TTC549 (cell line): Measurements from ENCODE around the gene E2F2.
A peak's percentile ranks its signal among the peaks of the same experiment; 100 is the strongest.
"Not testable (repeated sequence)": the region's sequence is repeated elsewhere in the genome, so short reads cannot be mapped to it uniquely, and the experiment has no call there.

Experiments
- FAIRE-seq: peaks from 2 replicates; lab custom pipeline; 2012; peaks lifted over from hg19 to GRCh38; lab: Jason Lieb, UNC

The E2F2 gene

DNA sequence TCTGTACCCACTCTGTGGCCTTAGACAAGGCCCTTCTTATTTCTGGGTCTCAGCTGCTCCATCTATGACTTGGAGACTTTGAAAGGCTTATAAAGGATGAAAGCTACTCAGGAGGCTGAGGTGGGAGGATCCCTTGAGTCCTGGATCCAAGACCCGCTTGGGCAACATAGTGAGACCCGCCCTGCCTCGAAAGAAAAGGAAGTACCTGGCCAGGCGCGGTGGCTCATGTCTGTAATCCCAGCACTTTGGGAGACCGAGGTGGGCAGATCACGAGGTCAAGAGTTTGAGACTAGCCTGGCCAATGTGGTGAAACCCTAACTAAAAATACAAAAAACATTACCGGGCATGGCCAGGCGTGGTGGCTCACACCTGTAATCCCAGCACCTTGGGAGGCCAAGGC, 14.8 kb upstream of the E2F2 start:
- no peak for FAIRE-seq

DNA sequence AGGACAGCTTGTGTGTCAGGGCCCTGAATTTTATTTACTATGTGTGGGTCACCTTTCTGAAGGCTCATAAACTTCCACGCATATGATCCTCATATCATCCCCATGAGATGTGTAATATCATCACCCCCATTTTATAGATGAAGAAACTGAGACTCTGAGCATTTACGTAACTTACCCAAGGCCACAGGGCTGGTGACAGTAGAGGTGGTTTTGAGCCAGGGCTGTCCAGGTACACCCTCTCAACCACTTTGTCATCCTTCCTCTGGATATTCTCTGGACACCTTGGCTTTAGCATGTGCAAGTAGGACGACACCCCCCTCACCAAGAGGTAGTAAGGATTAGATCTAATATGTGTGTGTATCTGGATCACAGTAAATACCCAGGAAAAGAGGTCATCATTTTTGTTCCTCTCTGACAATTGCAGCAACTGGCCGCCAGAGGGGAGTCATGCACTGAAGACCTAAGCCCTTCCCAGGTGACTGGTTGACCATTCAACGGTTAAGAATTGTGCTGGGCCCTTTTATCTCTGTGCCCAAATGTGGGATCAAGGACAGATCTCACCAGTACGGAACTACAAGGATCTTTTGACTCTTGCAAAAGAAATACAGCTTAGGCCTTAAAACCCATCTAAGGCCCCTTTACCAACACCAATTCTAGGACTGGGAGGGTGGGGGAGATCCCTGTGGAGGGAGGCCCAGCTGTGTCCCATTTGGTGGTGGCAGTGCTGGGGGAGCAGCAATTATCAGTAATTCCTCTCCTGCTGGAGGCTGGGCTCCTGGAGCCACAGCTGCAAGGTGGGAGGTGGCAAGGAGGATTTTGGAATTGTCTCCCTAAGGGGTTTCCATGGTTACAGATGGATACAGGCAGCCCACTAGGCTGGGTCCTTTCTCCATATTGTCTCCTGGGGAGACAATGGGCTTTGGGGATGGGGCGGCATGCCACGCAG, 13.7 kb upstream of the E2F2 start:
- peak; percentile 77 for FAIRE-seq

DNA sequence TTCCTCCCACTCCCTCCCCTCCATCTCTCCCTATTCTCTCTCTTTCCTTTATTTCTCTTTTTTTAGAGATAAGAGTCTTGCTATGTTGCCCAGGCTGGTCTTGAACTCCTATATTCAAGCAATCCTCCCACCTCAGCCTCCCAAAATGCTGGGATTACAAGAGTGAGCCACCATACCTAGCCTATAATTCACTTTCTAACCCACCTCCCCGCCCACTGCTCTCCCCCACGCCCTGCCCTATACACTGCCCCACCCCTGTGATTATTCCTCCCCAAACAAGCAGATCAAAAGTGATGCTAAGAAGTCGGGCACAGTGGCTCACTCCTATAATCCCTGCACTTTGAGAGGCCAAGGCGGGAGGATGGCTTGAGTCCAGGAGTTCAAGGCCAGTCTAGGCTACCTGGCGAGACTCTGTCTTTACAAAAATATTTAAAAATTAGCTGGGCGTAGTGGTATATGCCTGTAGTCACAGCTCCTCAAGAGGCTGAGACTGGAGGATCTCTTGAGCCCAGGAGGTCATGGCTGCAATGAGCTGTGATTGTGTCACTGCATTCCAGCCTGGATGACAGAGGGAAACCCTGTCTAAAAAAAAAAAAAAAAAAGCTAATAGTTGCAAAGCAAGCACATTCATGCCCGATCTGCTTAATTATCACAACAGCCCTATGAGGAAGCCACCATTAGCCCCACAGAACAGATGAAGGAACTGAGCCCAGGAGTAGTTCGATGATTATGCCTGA, 12.8 kb upstream of the E2F2 start:
- FAIRE-seq = no peak

DNA sequence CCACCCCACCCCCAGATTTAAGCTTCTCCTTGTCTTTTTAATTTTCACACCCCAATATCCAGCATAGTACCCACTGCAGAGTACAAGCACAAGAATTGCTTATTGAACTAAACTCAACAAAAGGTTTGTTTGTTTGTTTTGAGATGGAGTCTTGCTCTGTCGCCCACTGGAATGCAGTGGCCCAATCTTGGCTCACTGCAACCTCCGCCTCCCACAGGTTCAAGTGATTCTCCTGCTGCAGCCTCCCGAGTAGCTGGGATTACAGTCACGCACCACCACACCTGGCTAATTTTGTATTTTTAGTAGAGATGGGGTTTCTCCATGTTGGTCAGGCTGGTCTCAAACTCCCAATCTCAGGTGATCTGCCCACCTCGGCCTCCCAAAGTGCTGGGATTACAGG, 11.9 kb upstream of the E2F2 start:
- FAIRE-seq = not testable (repeated sequence)

DNA sequence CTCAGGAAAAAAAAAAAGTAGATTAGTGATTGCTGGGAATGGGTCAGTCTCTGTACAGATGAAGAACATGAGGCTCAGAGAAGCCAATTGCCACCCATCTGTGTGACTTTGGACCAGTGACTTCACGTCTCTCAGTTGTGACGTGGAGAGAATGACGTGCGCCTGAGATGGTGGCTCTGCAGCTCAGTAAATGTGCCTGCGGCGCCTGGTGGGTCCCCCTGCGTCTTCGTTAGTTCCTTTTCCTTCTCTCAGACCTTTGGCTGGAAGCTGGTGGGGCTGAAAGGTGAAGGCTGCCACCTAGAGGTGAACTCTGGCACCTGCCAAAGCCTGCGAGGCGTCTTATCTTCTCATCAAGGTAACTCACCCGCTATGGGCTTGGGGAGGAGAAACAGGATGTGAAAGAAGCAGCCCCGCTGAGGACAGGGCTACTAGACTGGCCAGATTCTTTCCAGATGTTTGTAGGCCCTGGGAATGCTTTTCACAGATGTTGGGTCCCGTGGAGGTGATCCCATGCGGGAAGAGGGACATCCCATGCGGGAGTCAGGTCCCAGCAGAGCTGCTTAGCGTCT, 8.7 kb upstream of the E2F2 start:
- FAIRE-seq = peak; percentile 9

DNA sequence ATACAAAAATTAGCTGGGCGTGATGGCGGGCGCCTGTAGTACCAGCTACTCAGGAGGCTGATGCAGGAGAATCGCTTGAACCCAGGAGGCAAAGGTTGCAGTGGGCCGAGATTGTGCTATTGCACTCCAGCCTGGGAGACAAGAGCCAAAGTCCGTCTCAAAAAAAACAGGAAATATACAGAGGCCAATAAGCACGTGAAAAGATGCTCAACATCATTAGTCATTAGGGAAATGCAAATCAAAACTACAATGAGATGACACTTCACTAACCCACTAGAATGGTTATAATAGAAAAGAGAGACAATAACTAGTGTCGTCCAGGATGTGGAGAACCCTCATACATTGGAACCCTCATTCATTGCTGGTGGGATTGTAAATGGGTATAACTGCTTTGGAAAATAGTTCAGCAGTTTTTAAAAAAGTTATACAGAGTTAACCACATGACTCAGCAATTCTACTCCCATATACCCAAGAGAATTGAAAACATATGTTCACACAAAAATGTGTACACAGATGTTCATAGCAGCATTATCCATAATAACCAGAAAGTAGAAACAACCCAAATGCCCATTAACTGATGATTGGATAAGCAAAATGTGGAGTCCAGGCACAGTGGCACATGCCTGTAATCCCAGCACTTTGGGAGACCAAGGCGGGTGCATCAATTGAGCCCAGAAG, 6.4 kb upstream of the E2F2 start:
- no peak for FAIRE-seq

DNA sequence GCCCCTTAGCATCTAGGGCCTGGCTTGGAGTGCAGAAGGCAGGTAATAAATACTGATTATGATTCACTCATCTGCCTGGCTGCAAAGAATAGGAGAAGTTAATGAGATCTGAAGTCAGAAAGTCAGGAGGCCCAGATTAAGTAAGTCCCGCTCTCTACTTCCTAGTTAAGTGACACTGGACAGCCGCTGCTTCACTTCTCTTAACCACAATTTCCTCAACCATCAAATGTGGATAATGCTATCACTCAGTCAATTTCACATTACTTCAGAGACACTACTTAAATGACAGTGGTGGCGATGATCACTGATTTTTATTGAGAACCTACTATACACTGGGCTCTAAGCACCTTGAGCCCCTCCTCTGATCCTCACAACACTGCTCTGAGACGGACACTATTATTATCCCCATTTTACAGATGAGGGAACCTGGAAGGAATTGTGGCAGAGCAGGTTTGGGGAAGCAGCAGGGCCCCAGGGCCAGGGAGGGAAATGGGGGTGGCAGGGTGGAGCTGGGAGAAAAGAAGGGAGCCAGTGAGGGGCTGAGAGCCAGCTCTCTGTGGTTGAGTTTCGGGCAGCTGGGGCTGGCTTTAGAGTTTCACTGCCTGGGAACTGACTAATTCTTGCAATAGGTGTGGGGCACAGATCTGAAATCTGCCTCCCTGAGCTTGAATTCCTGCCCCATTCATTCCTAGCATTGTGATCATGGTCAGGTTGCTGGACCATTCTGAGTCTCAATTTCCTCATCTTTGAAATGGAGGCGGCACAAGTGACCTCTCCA, 2.4 kb upstream of the E2F2 start:
- FAIRE-seq = no peak

DNA sequence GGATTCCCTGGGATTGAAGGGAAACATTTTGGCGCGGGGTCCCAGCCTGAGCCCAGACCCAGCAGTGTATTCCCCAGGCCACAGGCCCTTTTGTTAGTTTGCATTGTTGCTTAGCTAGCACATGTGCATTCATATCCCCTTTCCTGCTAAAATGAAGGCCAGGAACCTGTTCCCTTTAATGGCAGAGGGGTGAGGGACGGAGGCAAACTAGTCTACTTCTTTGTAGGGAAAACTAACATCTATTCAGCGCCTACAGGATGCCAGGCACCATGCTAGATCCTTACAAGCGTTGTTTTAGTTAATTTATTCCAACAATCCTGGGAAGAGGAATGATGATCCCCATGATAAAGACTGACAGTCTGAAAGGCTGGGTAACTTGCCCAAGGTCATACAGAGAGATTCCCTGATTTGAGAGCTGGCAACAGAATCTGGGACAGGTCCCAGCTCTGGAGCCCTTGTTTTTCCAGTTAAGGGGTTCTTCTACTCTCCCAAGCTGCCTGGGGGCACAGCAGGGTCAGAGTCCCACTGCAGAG, 595 bp upstream of the E2F2 start:
- no peak for FAIRE-seq

DNA sequence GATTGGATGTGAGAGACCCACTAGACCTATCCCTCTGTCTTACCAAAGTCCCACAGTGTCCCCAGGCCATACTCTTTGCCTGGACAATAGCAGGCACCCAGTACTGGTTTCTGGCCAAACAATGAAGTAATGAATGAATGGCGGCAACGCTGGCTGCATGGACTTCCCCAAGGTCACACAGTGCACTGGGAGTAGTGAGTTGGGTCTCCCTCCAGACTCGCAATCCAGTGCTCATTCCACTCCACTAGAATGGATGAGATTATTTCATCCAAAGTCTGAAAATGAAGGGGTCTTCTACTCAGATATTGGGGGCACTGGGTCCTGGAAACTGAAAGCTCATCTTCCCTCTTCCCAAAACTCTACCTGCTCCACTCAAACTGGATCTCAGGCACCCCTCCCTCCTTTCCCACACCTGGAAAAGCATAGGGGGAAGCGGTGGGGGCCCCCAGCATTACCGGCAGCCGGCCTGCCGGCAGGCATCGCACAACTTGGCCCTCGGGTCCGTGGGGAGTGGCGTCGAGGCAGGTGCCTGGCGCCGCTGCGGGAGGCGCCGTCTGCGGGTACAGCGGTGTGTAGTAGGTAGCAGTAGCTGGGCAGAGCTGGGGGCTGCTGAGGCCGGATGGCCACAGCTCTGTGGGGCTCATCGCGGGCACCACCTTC, 816 bp downstream of the E2F2 start:
- no peak for FAIRE-seq

DNA sequence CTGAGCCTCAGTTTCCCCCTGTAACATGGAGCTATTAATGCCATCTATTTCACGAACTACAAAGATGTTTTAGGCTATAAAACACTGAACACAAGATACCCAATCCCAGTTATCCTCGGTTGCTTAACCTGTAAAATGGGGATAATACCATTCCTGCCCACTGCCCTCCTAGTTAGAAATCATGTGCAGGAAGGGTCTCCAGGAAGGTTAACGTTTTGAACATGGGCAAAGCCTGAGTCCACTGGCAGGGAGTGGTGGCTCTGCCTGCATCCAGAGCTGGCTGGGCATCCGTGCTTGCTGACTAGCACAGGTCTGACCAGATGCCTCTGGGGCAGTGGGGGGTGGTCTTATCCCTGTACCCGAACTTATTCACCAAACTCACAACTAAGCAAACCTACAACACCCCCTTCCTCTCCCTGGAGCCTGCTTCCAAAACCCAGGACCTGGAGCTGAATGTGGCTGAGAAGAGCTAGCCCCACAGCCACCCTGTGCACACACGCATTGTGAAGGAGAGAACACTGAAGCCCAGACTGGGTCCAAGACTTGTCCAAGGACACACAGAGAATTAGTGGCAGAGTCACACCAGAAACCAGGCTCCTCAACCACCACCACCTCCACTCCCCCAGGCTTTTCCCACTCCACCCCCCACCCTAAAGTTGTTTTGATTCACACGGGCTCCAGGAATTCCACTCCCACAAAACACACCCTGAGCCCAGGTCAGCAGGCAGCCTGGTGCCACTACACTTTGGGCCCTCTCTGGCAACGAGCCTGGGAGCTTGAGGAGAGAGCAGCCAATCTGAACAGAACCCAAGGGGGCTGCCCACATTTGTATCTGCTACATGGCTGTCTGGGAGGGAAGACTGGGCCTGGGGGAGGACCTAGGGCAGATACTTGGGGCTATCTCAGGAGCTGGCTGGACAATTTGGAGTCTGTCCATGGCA, 1.6 kb downstream of the E2F2 start:
- FAIRE-seq = no peak

DNA sequence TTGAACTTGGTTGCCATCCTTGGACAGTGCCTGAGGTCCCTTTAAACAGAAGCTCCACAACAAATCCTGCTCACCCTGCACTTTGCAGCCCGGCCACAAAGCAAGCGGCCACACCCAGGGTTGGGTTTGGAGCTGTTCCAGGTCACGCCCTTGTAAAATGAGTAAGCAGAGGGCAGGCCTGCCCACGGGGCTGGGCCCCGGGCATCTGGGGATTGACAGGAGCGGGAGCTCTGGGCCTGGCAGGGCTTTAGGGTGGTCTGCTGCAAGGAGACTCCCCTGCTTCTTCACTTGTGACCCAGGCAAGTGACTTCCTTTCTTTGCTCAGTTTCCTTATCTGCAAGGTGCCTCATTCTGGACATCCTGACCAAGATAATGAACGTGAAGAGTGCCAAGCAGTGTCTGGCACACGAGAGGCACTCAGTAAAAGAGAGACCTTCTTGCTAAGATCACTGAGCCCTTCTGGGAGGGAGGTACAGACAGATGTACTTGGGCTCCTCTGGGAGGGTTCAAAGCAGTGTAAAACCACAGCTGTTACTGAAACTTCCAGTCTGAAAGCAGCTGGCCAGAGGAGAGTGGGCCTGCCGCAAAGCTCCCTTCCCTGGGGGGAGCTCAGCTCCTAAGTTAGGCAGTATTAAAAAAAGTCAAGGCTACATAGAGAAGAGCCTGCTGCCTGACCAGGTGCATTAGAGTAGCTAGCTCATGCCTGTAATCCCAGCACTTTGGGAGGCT, 2.6 kb downstream of the E2F2 start:
- no peak for FAIRE-seq

DNA sequence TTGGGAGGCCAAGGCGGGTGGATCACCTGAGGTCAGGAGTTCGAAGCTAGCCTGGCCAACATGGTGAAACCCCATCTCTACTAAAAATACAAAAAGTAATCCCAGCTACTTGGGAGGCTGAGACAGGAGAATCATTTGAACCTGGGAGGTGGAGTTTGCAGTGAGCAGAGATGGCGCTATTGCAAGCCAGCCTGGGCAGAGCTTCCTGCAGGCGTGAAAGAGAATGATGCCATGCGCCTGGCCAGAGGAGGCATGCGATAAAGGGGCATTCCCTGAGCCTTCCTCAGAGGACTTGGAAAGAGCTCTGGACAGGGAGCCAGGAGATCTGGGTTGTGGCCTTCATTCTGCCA, 3.2 kb downstream of the E2F2 start:
- FAIRE-seq = no peak

- no peak for FAIRE-seq
Measured at GRCh38 chr1:23527366-23527765, 3.7 kb downstream of the E2F2 start.

DNA sequence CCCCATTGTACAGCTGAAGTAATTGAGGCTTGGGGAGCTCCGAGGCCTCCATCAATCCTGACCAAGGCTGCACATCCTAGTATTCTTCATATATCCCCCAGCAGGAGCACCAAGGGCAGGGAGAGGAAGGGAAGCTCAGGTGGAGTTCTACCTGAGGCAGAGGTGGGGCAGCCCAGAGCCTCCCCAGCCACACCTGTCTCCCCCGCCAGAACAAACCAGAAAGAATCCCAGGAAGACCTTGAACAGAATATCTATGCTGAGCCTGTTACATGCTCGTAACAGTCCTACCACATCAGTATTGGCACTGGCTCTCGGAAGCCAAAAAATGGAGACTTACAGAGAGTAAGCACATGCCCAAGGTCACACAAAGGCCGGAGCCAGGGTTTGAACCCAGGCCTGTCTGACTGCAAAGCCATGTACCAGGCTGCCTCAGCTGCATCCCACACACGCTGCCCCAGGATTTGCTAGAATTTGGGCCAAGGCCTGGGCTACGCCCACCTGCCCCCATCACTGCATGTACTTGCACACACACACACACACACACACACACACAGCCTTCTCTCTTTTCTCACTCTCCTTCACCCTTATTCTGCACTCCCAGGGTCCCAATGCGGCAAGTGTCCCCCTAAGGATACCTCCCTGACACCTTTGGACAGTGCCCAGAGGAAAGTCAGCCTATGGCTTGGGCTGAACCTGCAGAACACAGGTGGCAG, 4.5 kb downstream of the E2F2 start:
- FAIRE-seq = no peak

GRCh38 chr1:23525558-23526250, 5.3 kb downstream of the E2F2 start:
- FAIRE-seq = no peak

DNA sequence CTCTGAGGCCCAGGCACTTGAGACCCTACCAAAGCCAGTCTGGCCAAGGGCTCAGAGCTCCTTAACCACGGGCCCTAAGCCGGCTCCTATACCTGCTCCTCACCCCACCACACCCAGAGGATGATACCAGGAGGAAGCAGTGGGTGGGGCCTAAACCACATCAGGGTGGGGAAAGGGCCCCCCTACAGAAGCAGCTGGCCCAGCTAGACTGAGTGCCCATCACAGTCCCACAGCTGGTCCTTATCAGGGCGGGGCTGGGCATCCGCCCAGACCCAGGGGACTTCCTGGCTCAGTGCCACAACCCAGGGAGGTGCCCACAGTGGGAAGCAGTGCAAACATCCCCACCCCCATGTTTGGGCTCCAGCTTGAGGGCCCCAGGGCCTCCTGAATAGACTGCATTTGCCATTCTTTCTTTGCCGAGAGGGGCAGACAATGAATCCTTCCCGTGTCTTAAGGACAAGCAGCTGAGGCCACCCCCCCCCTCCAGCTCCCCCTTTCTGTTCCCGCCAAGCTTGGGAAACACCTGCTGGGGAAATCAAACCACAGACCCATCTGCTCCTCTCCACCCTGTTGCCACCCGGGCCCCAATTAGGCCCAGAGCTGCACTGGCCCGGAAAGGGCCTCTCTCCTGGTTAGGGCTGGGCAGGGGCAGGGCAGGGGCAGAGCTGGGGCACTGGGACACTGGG, 6.2 kb downstream of the E2F2 start:
- FAIRE-seq = no peak

DNA sequence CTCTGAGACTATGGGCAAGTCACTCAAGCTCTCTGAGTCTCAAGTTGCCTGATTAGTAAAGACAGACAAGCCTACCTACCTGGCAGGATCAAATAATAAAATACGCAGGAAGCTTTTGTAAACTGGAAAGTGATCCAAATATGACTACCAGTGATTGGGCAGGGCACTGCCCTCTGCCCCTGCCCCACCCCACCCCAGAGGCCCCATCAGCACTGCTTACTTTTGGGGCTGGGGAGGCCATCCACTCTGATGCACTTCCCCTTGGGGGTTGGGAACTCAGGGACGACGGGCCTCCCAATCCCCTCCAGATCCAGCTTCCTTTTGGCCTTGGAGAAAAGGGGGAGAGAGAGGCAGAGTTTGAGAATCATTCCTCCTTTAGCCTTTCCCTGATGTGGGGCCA, 6.9 kb downstream of the E2F2 start:
- no peak for FAIRE-seq
